GM10266 (cell line): ENCODE measurements around the gene SLCO2A1.

Source experiments
- DNase-seq: peaks from one replicate; pipeline ENCODE4 v3.0.0; 2012; ENCODE audit errors: extremely low spot score
- TF ChIP-seq, protein P1 (sequence below): IDR thresholded peaks from 2 replicates; pipeline ENCODE4 v1.5.1; 2012; ENCODE audit warnings: mild to moderate bottlenecking, low read depth; ENCODE audit not compliant: control insufficient read depth, insufficient read depth; ENCODE audit errors: missing control alignments

SLCO2A1 gene

DNA sequence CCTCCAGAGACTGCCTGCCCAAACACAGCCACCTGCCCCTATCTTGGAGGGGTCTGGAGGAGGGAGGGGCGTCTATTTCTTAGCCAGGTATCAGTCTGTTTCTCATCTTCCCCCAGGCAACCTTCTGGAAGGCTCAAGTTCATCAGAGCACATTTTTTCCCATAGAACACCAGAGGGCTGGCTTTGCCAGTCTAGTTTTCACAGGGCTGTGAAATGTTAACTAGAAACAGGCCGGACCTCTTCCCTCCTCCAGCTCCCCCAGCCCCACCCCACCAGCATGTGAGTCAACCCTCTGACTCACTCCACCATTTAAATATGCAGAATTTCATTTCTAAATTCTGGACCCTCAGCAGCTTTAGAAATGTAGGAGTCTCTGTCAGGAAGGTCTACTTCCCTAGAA is 66.9 kb downstream of the SLCO2A1 start:
- TF ChIP-seq, protein P1, sequence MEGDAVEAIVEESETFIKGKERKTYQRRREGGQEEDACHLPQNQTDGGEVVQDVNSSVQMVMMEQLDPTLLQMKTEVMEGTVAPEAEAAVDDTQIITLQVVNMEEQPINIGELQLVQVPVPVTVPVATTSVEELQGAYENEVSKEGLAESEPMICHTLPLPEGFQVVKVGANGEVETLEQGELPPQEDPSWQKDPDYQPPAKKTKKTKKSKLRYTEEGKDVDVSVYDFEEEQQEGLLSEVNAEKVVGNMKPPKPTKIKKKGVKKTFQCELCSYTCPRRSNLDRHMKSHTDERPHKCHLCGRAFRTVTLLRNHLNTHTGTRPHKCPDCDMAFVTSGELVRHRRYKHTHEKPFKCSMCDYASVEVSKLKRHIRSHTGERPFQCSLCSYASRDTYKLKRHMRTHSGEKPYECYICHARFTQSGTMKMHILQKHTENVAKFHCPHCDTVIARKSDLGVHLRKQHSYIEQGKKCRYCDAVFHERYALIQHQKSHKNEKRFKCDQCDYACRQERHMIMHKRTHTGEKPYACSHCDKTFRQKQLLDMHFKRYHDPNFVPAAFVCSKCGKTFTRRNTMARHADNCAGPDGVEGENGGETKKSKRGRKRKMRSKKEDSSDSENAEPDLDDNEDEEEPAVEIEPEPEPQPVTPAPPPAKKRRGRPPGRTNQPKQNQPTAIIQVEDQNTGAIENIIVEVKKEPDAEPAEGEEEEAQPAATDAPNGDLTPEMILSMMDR, result no peak
- DNase-seq, result no peak

DNA sequence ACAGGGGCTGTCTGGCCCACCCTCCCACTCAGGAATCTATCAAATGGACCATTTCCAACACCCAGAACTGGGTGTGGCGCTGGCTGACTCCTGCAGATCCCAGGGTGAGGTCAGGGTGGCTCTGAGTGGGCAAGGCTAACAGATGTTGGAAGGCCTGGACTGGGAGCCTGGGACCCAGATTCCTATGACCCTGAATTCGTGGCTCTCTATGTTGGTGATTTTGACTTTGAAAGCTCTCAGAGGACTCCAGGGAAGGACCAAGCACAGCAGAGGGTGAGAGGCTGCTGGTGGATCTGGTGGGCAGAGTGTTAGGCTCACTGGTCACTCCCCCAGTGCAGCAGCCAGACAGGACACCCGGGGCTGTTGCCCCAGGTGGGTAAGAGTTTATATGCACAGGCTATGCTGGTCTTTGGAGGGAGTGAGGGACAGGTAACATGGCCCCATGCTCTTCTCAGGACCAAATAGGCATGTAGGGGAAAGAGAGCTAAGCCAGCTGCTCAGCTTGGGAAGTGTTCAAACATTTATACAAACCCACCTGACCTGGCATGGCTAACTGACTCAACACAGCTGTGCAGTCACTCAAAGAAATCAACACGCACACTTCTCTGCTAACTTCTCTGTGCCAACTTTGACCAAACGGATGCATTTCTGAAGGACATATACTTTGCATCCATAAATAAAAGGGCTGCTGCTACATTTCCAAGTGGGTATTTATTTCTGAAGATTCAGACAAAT is 71.5 kb downstream of the SLCO2A1 start:
- TF ChIP-seq, protein P1, result no peak
- DNase-seq, result no peak

DNA sequence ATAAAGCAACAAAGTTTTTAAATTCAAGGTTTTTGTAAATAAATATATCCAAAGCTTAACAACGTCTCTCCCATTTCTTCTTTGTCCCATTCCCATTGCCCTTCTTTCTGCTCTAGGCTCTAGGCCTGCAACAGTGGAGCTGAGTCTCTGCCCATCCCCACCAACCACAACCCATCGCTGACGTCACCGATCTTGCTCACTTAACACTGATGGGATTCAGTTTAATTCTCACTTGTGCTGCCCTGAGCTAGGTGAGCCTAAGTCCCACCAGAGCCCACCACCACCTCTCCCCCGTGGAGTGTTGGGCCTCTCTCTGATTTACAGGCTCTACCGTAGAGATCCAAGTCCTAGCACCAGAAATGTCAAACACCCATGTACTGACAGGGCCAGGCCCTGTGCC is 72.7 kb downstream of the SLCO2A1 start:
- no peak for DNase-seq
- TF ChIP-seq, protein P1, result no peak

DNA sequence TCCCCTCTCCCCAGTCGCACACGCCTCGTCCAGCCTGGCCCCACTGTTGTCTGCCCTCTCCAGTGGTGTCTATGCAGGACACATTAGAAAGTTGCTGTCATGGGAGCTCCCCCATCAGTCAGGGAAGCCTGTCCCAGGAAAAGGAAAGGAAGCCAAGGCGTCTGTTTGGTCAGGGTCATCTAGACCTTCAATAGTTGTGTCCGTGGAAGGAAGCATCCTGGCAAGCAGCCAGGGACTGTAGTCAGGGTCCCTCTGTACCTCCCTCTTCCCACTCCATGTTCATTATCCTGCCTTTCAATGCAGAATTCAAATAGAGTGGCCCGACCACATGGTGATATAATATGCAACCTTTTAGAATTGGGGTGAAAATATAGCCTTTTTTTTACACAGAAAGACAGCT is 73.4 kb downstream of the SLCO2A1 start:
- no peak for DNase-seq
- TF ChIP-seq, protein P1, result no peak

DNA sequence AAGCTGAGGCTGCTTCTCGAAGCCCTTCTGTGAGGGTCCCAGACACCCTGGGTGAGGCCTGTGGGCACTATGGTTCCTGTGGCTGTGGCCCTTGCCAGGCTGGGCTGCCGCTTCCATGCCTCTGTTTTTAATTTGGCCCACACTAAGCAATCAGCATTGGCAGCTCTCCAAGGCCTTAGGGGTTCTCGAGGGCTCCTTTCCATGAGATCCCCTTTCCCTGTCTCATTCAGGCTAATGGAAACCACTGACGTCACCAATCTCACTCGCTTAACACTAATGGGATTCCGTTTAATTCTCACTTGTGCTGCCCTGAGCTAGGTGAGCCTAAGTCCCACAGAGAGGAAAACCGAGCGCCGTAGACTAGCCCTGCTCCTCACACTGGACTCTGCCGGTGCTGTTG is 73.8 kb downstream of the SLCO2A1 start:
- TF ChIP-seq, protein P1, result no peak
- DNase-seq, result no peak

DNA sequence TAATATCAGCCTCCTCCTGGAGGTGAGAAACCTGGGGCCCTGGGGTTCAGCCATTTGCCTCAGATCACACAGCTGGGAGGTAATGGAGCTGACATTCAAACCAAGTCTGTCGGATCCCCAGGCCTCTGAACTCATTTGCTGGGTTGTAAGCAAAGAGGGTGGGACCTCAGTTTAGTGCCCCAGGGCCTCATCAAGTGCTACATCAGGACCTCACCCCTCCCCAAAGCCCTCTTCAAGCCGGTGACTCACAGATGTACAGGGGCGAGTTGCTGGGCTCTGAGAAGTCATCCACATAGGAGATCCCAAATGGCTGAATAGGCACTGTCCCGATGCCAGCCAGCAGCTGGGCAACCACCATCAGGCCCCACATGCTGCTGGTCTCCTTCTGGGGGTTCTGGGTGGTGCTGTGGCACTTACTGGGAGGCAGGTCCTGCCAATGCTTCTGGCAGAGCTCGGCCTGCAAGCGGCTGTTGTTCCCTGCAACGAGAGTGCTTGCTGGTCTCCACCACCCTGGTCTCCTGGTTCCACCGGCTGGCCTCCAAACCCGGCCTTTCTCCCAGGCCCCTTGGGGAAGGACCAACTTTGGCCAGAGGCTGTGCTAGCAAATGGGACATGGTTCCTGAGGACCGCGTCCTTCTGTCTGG is 74.9 kb downstream of the SLCO2A1 start:
- TF ChIP-seq, protein P1, result no peak
- DNase-seq, result no peak

DNA sequence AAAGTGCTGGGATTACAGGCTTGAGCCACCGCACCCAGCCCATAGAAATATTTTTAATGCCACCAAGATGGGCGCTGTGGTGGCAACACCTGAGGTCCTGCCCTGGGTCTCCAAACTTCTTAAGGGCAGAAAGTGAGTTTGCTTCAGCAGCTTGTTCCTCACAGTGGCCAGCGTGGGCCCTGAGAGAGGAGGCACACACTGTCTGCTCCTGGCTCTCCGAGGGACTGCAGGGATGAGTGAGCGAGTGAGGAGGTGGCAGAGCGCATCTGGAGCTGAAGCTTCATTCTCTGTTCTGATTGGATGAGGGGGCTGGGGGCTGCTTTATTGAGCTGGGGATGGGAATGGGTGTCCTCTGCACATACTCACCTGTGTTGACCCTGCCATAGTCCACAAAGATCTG is 76.4 kb downstream of the SLCO2A1 start:
- TF ChIP-seq, protein P1, result no peak

More for the DNA sequence above, 76.4 kb downstream of the SLCO2A1 start:
- no peak for DNase-seq
